GM23338 (cell line): ENCODE data around the gene GPHN. TPM values are rescaled to one million over a fixed set of nuclear protein-coding genes. Genes with fewer than 3 reads are reported as not detected.

Experiments used
- ATAC-seq: fragments of 200-7000 bp; cut with Tn5 transposase; 3 replicates; pipeline ENCODE4 v1.9.1; 2020
- DNase-seq: peaks from one replicate; pipeline ENCODE4 v3.0.0-alpha.2; 2015; ENCODE audit warnings: low spot score
- H2AFZ ChIP-seq: fragments of 200-600 bp; sonication (generic); 2 replicates; pipeline ENCODE4 v1.8.0; 2016; ENCODE audit warnings: antibody characterized with exemption, mild to moderate bottlenecking, moderate library complexity
- H3F3A ChIP-seq: fragments of 200-600 bp; sonication (generic); replicated peaks from 2 replicates; pipeline ENCODE4 v1.8.0; 2017; ENCODE audit warnings: antibody characterized with exemption, mixed run types, low read depth
- H3K27ac ChIP-seq: fragments of 200-600 bp; sonication (generic); 2 replicates; pipeline ENCODE4 v1.6.1; 2016; ENCODE audit warnings: low read depth
- H3K27me3 ChIP-seq: fragments of 200-600 bp; sonication (generic); 2 replicates; pipeline ENCODE4 v1.8.0; 2016; ENCODE audit warnings: mild to moderate bottlenecking, mixed run types, moderate library complexity; ENCODE audit not compliant: insufficient read depth
- H3K36me3 ChIP-seq: fragments of 200-600 bp; sonication (generic); 2 replicates; pipeline ENCODE4 v1.8.0; 2016; ENCODE audit warnings: mild to moderate bottlenecking; ENCODE audit not compliant: insufficient read depth
- H3K4me1 ChIP-seq: fragments of 200-600 bp; sonication (generic); 2 replicates; pipeline ENCODE4 v1.8.0; 2016; ENCODE audit warnings: mild to moderate bottlenecking, moderate library complexity; ENCODE audit not compliant: insufficient read depth
- H3K4me2 ChIP-seq: fragments of 200-600 bp; sonication (generic); 2 replicates; pipeline ENCODE4 v1.7.1; 2017; ENCODE audit warnings: mixed run types
- H3K4me3 ChIP-seq: fragments of 200-600 bp; sonication (generic); 2 replicates; pipeline ENCODE4 v1.6.1; 2016; ENCODE audit warnings: mixed run types
- H3K79me2 ChIP-seq: fragments of 200-600 bp; sonication (generic); replicated peaks from 2 replicates; pipeline ENCODE4 v1.8.0; 2017; ENCODE audit warnings: mild to moderate bottlenecking; ENCODE audit not compliant: insufficient read depth
- H3K9me2 ChIP-seq: fragments of 200-600 bp; sonication (generic); 2 replicates; pipeline ENCODE4 v1.8.0; 2017; ENCODE audit not compliant: insufficient read depth
- H4K20me1 ChIP-seq: fragments of 200-600 bp; sonication (generic); replicated peaks from 2 replicates; pipeline ENCODE4 v1.8.0; 2017; ENCODE audit warnings: mild to moderate bottlenecking; ENCODE audit not compliant: insufficient read depth
- H3K27ac Mint-ChIP-seq: 2 replicates; pipeline ENCODE4 v1.8.0; 2020; ENCODE audit warnings: inconsistent platforms, mild to moderate bottlenecking, moderate library complexity, mixed read lengths
- H3K27me3 Mint-ChIP-seq: 3 replicates; pipeline ENCODE4 v1.8.0; 2022; ENCODE audit warnings: low read depth, mild to moderate bottlenecking, moderate library complexity, mixed read lengths, inconsistent platforms; ENCODE audit not compliant: insufficient read depth, poor library complexity
- H3K36me3 Mint-ChIP-seq: 3 replicates; pipeline ENCODE4 v1.8.0; 2021; ENCODE audit warnings: low read depth, mild to moderate bottlenecking, inconsistent platforms, moderate library complexity, mixed read lengths
- H3K4me1 Mint-ChIP-seq: 3 replicates; pipeline ENCODE4 v1.8.0; 2020; ENCODE audit warnings: mild to moderate bottlenecking, inconsistent platforms, mixed read lengths
- H3K4me3 Mint-ChIP-seq: 3 replicates; pipeline ENCODE4 v1.8.0; 2021; ENCODE audit warnings: moderate library complexity, mild to moderate bottlenecking, inconsistent platforms, mixed read lengths
- H3K9me3 Mint-ChIP-seq: 3 replicates; pipeline ENCODE4 v1.8.0; 2020; ENCODE audit warnings: moderate library complexity, mild to moderate bottlenecking, inconsistent platforms, mixed read lengths
- CREB1 ChIP-seq: fragments of 250-450 bp; sonication (Bioruptor Pico); IDR thresholded peaks from 2 replicates; pipeline ENCODE4 v1.5.0; 2020; ENCODE audit warnings: low read depth, mild to moderate bottlenecking, moderate library complexity
- JUNB ChIP-seq: IDR thresholded peaks from one replicate; pipeline ENCODE4 v1.6.1; 2016; ENCODE audit warnings: antibody characterized with exemption; ENCODE audit not compliant: unreplicated experiment
- STAT1 ChIP-seq: IDR thresholded peaks from one replicate; pipeline ENCODE4 v1.6.1; 2016; ENCODE audit warnings: antibody characterized with exemption; ENCODE audit not compliant: unreplicated experiment
- ZNF331 ChIP-seq: fragments of 250-450 bp; sonication (Bioruptor Pico); IDR thresholded peaks from 2 replicates; pipeline ENCODE4 v1.5.0; 2020; ENCODE audit warnings: low read depth, mild to moderate bottlenecking, moderate library complexity
- polyA plus RNA-seq: library from polyadenylated mRNA; unstranded; fragments of >200 nt; fragmentation: Nextera tagmentation; extraction: Ambion mirVana; gene quantifications from 2 replicates; pipeline ENCODE4 v1.2.1, GENCODE V29; 2016
- total RNA-seq: library from RNA; depleted of rRNA; stranded (reverse); fragments of >200 nt; shearing (Covaris generic); gene quantifications from 2 replicates; pipeline ENCODE4 v1.2.3, GENCODE V29; 2014
- TF ChIP-seq, protein P1 (sequence below): fragments of 250-450 bp; sonication (Bioruptor Pico); IDR thresholded peaks from 2 replicates; pipeline ENCODE4 v1.5.0; 2020; ENCODE audit warnings: mild to moderate bottlenecking, moderate library complexity

GPHN gene
- total and polyA plus RNA-seq, 2 experiments from 2014 or later, result 17.6 to 20.6 TPM

DNA sequence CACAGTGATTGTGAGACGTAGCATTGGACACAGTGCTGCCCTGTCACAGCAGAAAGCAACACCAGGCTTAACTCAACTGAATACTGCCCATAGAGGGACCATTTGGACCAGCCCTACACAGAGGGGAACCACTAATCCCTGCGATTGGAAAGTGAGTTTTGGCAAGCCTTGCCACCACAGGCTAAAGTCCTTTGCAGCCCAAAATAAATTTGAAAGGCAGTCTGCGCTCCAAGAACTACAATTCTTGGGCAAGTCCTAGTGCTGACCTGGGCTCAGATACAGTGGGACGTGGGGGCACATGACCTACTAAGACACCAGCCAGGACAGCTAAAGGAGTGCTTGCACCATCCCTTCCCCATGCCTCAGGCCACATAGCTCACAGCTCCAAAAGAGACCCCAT, 349.9 kb downstream of the GPHN start (continued):
- TF ChIP-seq, protein P1, sequence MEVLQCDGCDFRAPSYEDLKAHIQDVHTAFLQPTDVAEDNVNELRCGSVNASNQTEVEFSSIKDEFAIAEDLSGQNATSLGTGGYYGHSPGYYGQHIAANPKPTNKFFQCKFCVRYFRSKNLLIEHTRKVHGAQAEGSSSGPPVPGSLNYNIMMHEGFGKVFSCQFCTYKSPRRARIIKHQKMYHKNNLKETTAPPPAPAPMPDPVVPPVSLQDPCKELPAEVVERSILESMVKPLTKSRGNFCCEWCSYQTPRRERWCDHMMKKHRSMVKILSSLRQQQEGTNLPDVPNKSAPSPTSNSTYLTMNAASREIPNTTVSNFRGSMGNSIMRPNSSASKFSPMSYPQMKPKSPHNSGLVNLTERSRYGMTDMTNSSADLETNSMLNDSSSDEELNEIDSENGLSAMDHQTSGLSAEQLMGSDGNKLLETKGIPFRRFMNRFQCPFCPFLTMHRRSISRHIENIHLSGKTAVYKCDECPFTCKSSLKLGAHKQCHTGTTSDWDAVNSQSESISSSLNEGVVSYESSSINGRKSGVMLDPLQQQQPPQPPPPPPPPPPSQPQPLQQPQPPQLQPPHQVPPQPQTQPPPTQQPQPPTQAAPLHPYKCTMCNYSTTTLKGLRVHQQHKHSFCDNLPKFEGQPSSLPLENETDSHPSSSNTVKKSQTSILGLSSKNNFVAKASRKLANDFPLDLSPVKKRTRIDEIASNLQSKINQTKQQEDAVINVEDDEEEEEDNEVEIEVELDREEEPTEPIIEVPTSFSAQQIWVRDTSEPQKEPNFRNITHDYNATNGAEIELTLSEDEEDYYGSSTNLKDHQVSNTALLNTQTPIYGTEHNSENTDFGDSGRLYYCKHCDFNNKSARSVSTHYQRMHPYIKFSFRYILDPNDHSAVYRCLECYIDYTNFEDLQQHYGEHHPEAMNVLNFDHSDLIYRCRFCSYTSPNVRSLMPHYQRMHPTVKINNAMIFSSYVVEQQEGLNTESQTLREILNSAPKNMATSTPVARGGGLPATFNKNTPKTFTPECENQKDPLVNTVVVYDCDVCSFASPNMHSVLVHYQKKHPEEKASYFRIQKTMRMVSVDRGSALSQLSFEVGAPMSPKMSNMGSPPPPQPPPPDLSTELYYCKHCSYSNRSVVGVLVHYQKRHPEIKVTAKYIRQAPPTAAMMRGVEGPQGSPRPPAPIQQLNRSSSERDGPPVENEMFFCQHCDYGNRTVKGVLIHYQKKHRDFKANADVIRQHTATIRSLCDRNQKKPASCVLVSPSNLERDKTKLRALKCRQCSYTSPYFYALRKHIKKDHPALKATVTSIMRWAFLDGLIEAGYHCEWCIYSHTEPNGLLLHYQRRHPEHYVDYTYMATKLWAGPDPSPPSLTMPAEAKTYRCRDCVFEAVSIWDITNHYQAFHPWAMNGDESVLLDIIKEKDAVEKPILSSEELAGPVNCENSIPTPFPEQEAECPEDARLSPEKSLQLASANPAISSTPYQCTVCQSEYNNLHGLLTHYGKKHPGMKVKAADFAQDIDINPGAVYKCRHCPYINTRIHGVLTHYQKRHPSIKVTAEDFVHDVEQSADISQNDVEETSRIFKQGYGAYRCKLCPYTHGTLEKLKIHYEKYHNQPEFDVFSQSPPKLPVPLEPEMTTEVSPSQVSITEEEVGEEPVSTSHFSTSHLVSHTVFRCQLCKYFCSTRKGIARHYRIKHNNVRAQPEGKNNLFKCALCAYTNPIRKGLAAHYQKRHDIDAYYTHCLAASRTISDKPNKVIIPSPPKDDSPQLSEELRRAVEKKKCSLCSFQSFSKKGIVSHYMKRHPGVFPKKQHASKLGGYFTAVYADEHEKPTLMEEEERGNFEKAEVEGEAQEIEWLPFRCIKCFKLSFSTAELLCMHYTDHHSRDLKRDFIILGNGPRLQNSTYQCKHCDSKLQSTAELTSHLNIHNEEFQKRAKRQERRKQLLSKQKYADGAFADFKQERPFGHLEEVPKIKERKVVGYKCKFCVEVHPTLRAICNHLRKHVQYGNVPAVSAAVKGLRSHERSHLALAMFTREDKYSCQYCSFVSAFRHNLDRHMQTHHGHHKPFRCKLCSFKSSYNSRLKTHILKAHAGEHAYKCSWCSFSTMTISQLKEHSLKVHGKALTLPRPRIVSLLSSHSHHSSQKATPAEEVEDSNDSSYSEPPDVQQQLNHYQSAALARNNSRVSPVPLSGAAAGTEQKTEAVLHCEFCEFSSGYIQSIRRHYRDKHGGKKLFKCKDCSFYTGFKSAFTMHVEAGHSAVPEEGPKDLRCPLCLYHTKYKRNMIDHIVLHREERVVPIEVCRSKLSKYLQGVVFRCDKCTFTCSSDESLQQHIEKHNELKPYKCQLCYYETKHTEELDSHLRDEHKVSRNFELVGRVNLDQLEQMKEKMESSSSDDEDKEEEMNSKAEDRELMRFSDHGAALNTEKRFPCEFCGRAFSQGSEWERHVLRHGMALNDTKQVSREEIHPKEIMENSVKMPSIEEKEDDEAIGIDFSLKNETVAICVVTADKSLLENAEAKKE (CRISPR knock-in tag), result no peak
- TF ChIP-seq CREB1, result no peak
- no peak for TF ChIP-seq JUNB
- no peak for TF ChIP-seq ZNF331 (CRISPR knock-in tag)

DNA sequence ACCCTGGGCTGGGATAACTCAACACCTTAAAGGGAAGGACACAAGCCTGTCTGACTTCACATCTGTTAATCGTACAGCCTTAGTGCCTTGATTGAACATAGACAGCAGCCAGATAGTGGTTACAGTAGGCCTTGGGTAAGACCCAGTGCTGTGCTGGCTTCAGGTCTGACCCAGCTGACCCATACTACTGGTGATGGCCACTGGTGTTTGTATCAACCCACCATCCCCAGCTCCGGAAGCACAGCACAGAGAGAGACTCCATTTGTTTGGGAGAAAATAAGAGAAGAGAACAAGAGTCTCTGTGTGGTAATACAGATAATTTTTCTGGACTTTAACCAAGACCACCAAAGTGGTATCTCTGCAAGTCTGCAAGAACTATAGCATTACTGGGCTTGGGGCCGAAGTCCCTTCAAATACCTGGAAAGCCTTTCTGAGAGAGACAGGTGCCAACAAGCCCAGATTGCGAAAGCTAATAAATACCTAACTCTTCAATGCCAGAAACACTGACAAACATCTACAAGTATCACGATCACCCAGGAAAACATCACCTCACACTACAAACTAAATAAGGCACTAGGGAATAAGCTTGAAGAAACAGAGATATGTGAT, 351.2 kb downstream of the GPHN start:
- Histone ChIP-seq H3K36me3 (no peaks in the 10 kb centered on the region), H3K27ac (no peak overlapping the region), H3K4me3 (no peak overlapping the region), H3K4me1 (no peaks in the 10 kb centered on the region), H4K20me1 (no peaks in the 10 kb centered on the region), H3K4me2 (no peak overlapping the region), H3F3A (no peaks in the 10 kb centered on the region), H3K27me3 (no peaks in the 10 kb centered on the region), H3K9me2 (no peaks in the 10 kb centered on the region), H3K79me2 (no peaks in the 10 kb centered on the region), H2AFZ (no peak overlapping the region)
- no peak for TF ChIP-seq STAT1
- peaks cover 29% of the 10 kb centered on the region for H3K9me3 Mint-ChIP-seq
- H3K36me3 Mint-ChIP-seq, result peaks cover 12% of the 10 kb centered on the region
- no peak overlapping the region for H3K4me3 Mint-ChIP-seq
- ATAC-seq, result no peak
- no peaks in the 10 kb centered on the region for H3K4me1 Mint-ChIP-seq
- no peak for DNase-seq
- H3K27me3 Mint-ChIP-seq, result peaks cover 2% of the 10 kb centered on the region
- H3K27ac Mint-ChIP-seq, result no peak overlapping the region
